HG02642 (cell line): ENCODE measurements around the gene ECE1.
A peak's percentile ranks its signal among the peaks of the same experiment; 100 is the strongest.

Source experiments
- ATAC-seq: cut with Tn5 transposase; IDR thresholded peaks from one replicate; pipeline ENCODE4 v1.9.1; 2021; ENCODE audit warnings: mild to moderate bottlenecking; ENCODE audit not compliant: unreplicated experiment, poor library complexity

Gene ECE1

GRCh38 chr1:21289700-21290545, at the start of gene ECE1:
Gene ECE1 (minus strand): TSS chr1:21290463. CDS start chr1:21290414, 49 bp downstream.
- no peak for ATAC-seq

GRCh38 chr1:21339356-21340229, 49.3 kb upstream of the ECE1 start:
- ATAC-seq: no peak

- no peak for ATAC-seq
Measured at GRCh38 chr1:21338573-21339355, 48.5 kb upstream of the ECE1 start.

GRCh38 chr1:21337928-21338572, 47.8 kb upstream of the ECE1 start:
- ATAC-seq: no peak

GRCh38 chr1:21337454-21337927, 47.2 kb upstream of the ECE1 start:
- no peak for ATAC-seq

GRCh38 chr1:21337010-21337437, 46.8 kb upstream of the ECE1 start:
- ATAC-seq: no peak

- ATAC-seq: no peak
Measured at GRCh38 chr1:21335750-21336224, 45.5 kb upstream of the ECE1 start.

GRCh38 chr1:21335088-21335691, 44.9 kb upstream of the ECE1 start:
- no peak for ATAC-seq

GRCh38 chr1:21334214-21335087, 44.2 kb upstream of the ECE1 start:
- ATAC-seq: peak; percentile 67

GRCh38 chr1:21333824-21334213, 43.6 kb upstream of the ECE1 start:
- ATAC-seq: no peak

- ATAC-seq: no peak
Measured at GRCh38 chr1:21332554-21333311, 42.5 kb upstream of the ECE1 start.

GRCh38 chr1:21331752-21332478, 41.7 kb upstream of the ECE1 start:
- ATAC-seq: no peak

- ATAC-seq: no peak
Measured at GRCh38 chr1:21330544-21330943, 40.3 kb upstream of the ECE1 start.

GRCh38 chr1:21329209-21329844, 39.1 kb upstream of the ECE1 start:
- ATAC-seq: no peak

- ATAC-seq: no peak
Measured at GRCh38 chr1:21327566-21328323, 37.5 kb upstream of the ECE1 start.

GRCh38 chr1:21326861-21327344, 36.6 kb upstream of the ECE1 start:
- no peak for ATAC-seq
